SU-DHL-6 (cell line): ENCODE data around the gene KCTD16.
A peak's percentile ranks its signal among the peaks of the same experiment; 100 is the strongest.

Source experiments
- H2AFZ ChIP-seq: fragments of 200-600 bp; sonication (generic); 2 replicates; pipeline ENCODE4 v1.6.1; 2014; ENCODE audit warnings: low read depth, mild to moderate bottlenecking, moderate library complexity, mixed read lengths, antibody characterized with exemption, low read length; ENCODE audit not compliant: severe bottlenecking
- H3F3A ChIP-seq: fragments of 200-600 bp; shearing (Covaris generic); 2 replicates; pipeline ENCODE4 v1.6.0; 2016; ENCODE audit warnings: antibody characterized with exemption, mild to moderate bottlenecking; ENCODE audit not compliant: insufficient read depth
- H3K27ac ChIP-seq: fragments of 200-600 bp; sonication (generic); 2 replicates; pipeline ENCODE4 v1.5.1; 2016; ENCODE audit warnings: low read depth, mild to moderate bottlenecking, low read length, moderate library complexity, mixed read lengths
- H3K27me3 ChIP-seq: fragments of 200-600 bp; sonication (generic), shearing (Covaris generic); 2 replicates; pipeline ENCODE4 v1.6.0; 2014; ENCODE audit warnings: mild to moderate bottlenecking, low read length
- H3K36me3 ChIP-seq: fragments of 200-600 bp; sonication (generic); 2 replicates; pipeline ENCODE4 v1.6.1; 2014; ENCODE audit warnings: mild to moderate bottlenecking, low read length, mixed read lengths
- H3K4me2 ChIP-seq: fragments of 300-600, 200-600 bp; shearing (Covaris generic), sonication (generic); 2 replicates; pipeline ENCODE4 v1.6.0; 2014; ENCODE audit warnings: low read length, low read depth, mild to moderate bottlenecking; ENCODE audit not compliant: poor library complexity, severe bottlenecking
- H3K4me3 ChIP-seq: fragments of 200-600 bp; sonication (generic); 2 replicates; pipeline ENCODE4 v1.5.1; 2014; ENCODE audit warnings: antibody characterized with exemption, low read length, mild to moderate bottlenecking, mixed read lengths; ENCODE audit not compliant: insufficient read depth, poor library complexity, severe bottlenecking
- H3K79me2 ChIP-seq: fragments of 200-600 bp; sonication (generic); 2 replicates; pipeline ENCODE4 v1.6.1; 2014; ENCODE audit warnings: mild to moderate bottlenecking, low read length, moderate library complexity; ENCODE audit not compliant: insufficient read depth
- H3K9ac ChIP-seq: fragments of 200-600 bp; sonication (generic); 2 replicates; pipeline ENCODE4 v1.7.0; 2014; ENCODE audit warnings: mild to moderate bottlenecking, low read length
- H3K9me2 ChIP-seq: fragments of 200-600 bp; sonication (generic); replicated peaks from 2 replicates; pipeline ENCODE4 v1.6.1; 2014; ENCODE audit warnings: low read length; ENCODE audit not compliant: insufficient read depth
- H3K9me3 ChIP-seq: fragments of 200-600 bp; sonication (generic); 2 replicates; pipeline ENCODE4 v1.6.1; 2014; ENCODE audit warnings: low read length, mixed read lengths; ENCODE audit not compliant: insufficient read depth
- H4K20me1 ChIP-seq: fragments of 200-600 bp; sonication (generic); 2 replicates; pipeline ENCODE4 v1.6.1; 2014; ENCODE audit warnings: low read depth, mild to moderate bottlenecking, antibody characterized with exemption, low read length, moderate library complexity, mixed read lengths
- EZH2phosphoT487 ChIP-seq: fragments of 200-600 bp; sonication (generic), shearing (Covaris generic); conservative IDR thresholded peaks from 2 replicates; pipeline ENCODE4 v1.6.1; 2018; ENCODE audit warnings: mild to moderate bottlenecking, antibody characterized with exemption, low read length, moderate library complexity, mixed read lengths
- TF ChIP-seq, protein P1 (sequence below): fragments of 200-600 bp; sonication (generic); IDR thresholded peaks from one replicate; pipeline ENCODE4 v1.5.1; 2017; ENCODE audit warnings: antibody characterized with exemption, mild to moderate bottlenecking, low read length, moderate library complexity; ENCODE audit not compliant: insufficient read depth, poor library complexity, severe bottlenecking

The KCTD16 gene

DNA sequence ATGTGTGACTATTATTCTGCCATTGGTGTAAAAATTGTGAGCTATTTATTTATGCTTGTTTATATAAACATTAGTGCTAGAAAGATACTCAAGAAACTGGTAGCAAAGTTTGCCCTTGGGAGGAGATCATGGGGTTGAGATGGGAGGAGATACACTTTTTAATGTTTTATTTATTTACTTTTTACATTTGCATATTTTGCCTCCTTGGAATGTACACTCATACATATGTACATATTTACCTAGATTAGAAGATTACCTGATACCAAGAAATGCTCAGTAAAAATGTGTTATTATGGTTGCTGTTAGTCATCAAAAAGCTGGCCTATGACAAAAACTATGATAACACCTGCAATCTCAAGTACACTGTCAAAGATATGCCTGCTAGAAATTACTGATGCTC lies 195.2 kb downstream of the KCTD16 start:
- H3K4me3 ChIP-seq = no peak overlapping the region
- H3K36me3 ChIP-seq = no peaks in the 10 kb centered on the region
- H3K79me2 ChIP-seq = no peaks in the 10 kb centered on the region
- H3F3A ChIP-seq = no peaks in the 10 kb centered on the region
- no peak overlapping the region for H3K9ac ChIP-seq
- H3K4me2 ChIP-seq = no peak overlapping the region
- no peaks in the 10 kb centered on the region for H3K27me3 ChIP-seq
- no peaks in the 10 kb centered on the region for H3K9me3 ChIP-seq
- no peak overlapping the region for H2AFZ ChIP-seq
- no peaks in the 10 kb centered on the region for H3K9me2 ChIP-seq
- H4K20me1 ChIP-seq = no peaks in the 10 kb centered on the region
- TF ChIP-seq EZH2phosphoT487 = no peak
- TF ChIP-seq, protein P1, sequence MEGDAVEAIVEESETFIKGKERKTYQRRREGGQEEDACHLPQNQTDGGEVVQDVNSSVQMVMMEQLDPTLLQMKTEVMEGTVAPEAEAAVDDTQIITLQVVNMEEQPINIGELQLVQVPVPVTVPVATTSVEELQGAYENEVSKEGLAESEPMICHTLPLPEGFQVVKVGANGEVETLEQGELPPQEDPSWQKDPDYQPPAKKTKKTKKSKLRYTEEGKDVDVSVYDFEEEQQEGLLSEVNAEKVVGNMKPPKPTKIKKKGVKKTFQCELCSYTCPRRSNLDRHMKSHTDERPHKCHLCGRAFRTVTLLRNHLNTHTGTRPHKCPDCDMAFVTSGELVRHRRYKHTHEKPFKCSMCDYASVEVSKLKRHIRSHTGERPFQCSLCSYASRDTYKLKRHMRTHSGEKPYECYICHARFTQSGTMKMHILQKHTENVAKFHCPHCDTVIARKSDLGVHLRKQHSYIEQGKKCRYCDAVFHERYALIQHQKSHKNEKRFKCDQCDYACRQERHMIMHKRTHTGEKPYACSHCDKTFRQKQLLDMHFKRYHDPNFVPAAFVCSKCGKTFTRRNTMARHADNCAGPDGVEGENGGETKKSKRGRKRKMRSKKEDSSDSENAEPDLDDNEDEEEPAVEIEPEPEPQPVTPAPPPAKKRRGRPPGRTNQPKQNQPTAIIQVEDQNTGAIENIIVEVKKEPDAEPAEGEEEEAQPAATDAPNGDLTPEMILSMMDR = no peak
- no peak overlapping the region for H3K27ac ChIP-seq

DNA sequence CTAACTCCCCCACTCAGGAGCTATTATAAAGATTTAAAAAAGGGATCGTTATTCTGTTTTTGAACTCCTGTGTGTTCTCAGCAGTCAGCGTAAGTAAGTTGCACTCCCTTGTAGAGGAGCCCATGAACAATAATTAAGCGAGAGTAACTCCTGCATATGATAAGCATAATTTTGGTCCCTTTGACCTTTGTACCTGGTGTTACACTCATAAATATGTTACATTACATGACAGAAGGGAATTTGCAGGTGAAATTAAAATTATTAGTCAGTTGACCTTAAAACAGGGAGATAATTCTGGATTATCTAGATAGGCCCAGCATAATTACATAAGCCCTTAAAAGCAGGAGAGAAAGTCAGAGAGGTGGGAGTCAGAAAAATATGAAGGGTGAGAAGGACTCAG lies 197.3 kb downstream of the KCTD16 start:
- H3K27me3 ChIP-seq = no peaks in the 10 kb centered on the region
- H3K4me2 ChIP-seq = no peak overlapping the region
- no peaks in the 10 kb centered on the region for H3K9me3 ChIP-seq
- H2AFZ ChIP-seq = no peak overlapping the region
- no peaks in the 10 kb centered on the region for H3K9me2 ChIP-seq
- TF ChIP-seq, protein P1 = no peak
- TF ChIP-seq EZH2phosphoT487 = no peak
- H3F3A ChIP-seq = no peaks in the 10 kb centered on the region
- no peak overlapping the region for H3K9ac ChIP-seq
- no peaks in the 10 kb centered on the region for H3K79me2 ChIP-seq
- no peaks in the 10 kb centered on the region for H3K36me3 ChIP-seq
- no peak overlapping the region for H3K4me3 ChIP-seq
- H3K27ac ChIP-seq = no peak overlapping the region
- no peaks in the 10 kb centered on the region for H4K20me1 ChIP-seq

DNA sequence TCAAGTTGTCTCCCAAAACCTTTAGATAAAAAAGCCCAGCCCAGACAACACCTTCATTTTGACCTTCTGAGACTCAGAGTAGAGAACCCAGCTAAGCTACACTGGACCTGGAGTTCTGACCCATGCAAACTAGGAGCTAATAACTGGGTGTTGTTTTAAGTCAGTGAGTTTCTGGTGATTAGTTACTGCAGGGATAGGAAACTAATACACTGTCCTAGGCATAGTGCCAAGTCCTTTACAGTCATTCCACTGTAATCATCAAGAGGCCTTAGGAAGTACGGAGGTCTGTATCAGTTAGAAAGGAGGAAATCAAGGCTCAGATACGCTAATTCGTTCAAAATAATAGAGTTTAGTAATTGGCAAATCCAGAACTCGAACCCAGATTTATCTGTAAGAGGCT lies 197.9 kb downstream of the KCTD16 start:
- H3K79me2 ChIP-seq = no peaks in the 10 kb centered on the region
- no peaks in the 10 kb centered on the region for H3F3A ChIP-seq
- TF ChIP-seq, protein P1 = no peak
- TF ChIP-seq EZH2phosphoT487 = no peak
- H2AFZ ChIP-seq = no peak overlapping the region
- no peaks in the 10 kb centered on the region for H3K9me3 ChIP-seq
- no peak overlapping the region for H3K27ac ChIP-seq
- no peaks in the 10 kb centered on the region for H3K36me3 ChIP-seq
- H3K9ac ChIP-seq = no peak overlapping the region
- H3K4me3 ChIP-seq = no peak overlapping the region
- peak overlapping the region; percentile 10 for H3K4me2 ChIP-seq
- H3K27me3 ChIP-seq = no peaks in the 10 kb centered on the region
- no peaks in the 10 kb centered on the region for H3K9me2 ChIP-seq
- no peaks in the 10 kb centered on the region for H4K20me1 ChIP-seq
